ENCODE results near the gene USP22.

USP22 gene

DNA sequence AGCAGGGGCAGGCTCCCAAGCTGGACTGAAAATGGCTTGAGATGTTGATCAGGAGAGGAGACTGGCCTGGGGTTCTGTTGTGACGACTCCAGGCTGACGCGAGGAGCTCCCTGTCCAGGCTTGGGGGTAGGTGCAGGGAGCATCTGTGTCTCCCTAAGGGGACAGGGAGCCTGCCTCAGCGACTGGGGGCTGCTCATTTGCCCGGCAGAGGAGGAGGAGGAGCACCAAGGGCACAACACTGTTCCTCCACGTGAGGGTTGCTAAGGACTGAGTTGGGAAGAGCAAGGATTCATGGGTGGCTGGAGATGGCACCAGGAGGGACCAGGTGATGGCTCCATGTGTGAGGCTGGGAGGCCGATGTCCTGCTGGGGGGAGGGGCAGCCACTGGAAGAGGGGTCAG lies 53.3 kb downstream of the USP22 start:
- no peaks in the 10 kb centered on the region for H3K36me3 ChIP-seq (ENCODE audit: control insufficient read depth, insufficient read depth, low read length)

DNA sequence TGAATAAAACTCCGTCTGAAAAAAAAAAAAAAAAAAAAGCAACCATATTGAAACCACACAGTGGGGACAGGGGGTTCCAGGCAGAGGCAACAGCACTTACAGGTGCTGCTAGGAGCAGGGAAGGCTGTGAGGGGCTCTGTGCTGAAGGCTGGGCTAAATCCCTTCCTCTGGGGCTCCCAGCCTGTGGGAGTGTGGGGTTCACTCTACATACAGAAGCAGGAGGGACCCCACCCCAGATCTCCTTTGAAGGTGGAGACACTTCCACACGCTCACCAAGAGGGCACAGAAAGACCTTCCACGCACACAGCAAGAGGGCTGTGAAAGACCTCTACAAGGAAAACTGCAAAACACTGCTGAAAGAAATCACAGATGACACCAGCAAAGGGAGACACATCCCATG lies 53.9 kb downstream of the USP22 start:
- WGBS, 2 experiments: 97% methylated on average over 3 of the region's 3 CpGs
- no peak overlapping the region for H3K27ac ChIP-seq (ENCODE audit: insufficient read depth, low read depth, low read length, poor library complexity, severe bottlenecking)

More for the DNA sequence above, 53.3 kb downstream of the USP22 start:
- H3K27ac ChIP-seq (ENCODE audit: insufficient read depth, low read depth, low read length, poor library complexity, severe bottlenecking): no peak overlapping the region
- peaks cover 2% of the 10 kb centered on the region for H3K9me3 ChIP-seq (ENCODE audit: control insufficient read depth, low read length)
- H3K4me1 ChIP-seq (ENCODE audit: control insufficient read depth, insufficient read depth, low read length): peaks cover 13% of the 10 kb centered on the region
- 89 to 90% methylated on average over 7 of the region's 7 CpGs for WGBS, 2 experiments
- H3K4me3 ChIP-seq (ENCODE audit: insufficient read depth, low read depth, low read length): no peak overlapping the region
- no peaks in the 10 kb centered on the region for H3K27me3 ChIP-seq (ENCODE audit: control insufficient read depth, insufficient read depth, low read length, poor library complexity, severe bottlenecking)

DNA sequence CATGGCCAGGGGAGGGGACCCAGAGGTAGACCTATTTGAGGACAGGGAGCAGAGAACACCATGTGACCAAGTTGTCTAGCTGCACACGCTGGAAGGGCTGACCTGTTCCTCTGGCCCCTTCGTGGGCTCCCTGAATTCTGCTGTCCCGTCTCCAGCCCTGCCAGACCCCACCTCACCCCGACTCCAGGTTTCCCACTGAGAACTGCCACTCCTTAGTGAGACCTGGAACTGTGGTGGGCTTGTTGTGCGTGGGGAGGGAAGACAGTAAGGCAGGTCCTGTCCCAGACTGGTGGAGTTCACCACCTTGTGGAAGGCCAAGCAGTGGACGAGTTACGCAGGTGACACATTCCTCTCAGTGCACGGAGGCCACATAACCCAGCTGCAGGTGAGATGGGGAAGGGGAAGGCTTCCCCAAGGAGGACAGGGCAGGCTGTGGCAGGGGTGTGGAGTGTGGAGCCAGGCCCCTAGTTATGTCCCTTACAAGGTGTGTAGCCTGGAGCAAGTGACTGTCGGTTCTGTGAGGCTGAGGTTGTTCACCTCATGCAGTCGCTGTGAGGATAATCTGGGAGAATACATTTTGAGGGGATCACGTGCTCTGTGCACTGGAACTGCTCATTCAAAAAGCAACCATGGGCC lies 54.7 kb downstream of the USP22 start:
- Histone ChIP-seq H3K36me3 (ENCODE audit: control insufficient read depth, insufficient read depth, low read length) (no peaks in the 10 kb centered on the region), H3K4me3 (ENCODE audit: insufficient read depth, low read depth, low read length) (no peak overlapping the region), H3K9me3 (ENCODE audit: control insufficient read depth, low read length) (no peaks in the 10 kb centered on the region), H3K27ac (ENCODE audit: insufficient read depth, low read depth, low read length, poor library complexity, severe bottlenecking) (no peak overlapping the region), H3K27me3 (ENCODE audit: control insufficient read depth, insufficient read depth, low read length, poor library complexity, severe bottlenecking) (no peaks in the 10 kb centered on the region), H3K4me1 (ENCODE audit: control insufficient read depth, insufficient read depth, low read length) (peaks cover 7% of the 10 kb centered on the region)
- 93% methylated on average over 11 of the region's 11 CpGs for WGBS, 2 experiments

More for the DNA sequence above, 53.9 kb downstream of the USP22 start:
- Histone ChIP-seq H3K9me3 (ENCODE audit: control insufficient read depth, low read length) (peaks cover 2% of the 10 kb centered on the region), H3K4me1 (ENCODE audit: control insufficient read depth, insufficient read depth, low read length) (peaks cover 13% of the 10 kb centered on the region), H3K4me3 (ENCODE audit: insufficient read depth, low read depth, low read length) (no peak overlapping the region), H3K27me3 (ENCODE audit: control insufficient read depth, insufficient read depth, low read length, poor library complexity, severe bottlenecking) (no peaks in the 10 kb centered on the region), H3K36me3 (ENCODE audit: control insufficient read depth, insufficient read depth, low read length) (no peaks in the 10 kb centered on the region)

DNA sequence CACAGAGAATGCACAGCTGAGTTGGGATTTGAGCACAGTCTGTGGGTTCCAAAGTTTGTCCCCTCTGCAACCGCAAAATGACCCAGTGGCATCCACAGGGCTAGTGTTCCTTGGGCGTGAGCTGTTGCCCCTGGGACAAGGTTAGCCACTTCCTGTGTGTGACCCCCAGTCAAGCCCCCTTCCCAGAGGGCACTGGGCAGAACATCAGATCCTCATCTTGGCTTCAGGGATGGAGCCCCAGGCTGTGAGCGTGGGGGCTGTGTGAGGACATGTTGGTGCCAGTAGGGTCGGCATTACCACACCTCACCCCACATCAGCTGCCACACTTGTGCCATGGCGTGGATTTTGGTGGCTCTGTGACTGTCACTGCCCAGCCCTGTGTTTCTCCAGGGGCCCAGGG lies 55.3 kb downstream of the USP22 start:
- WGBS, 2 experiments: 92 to 93% methylated on average over 5 of the region's 5 CpGs

DNA sequence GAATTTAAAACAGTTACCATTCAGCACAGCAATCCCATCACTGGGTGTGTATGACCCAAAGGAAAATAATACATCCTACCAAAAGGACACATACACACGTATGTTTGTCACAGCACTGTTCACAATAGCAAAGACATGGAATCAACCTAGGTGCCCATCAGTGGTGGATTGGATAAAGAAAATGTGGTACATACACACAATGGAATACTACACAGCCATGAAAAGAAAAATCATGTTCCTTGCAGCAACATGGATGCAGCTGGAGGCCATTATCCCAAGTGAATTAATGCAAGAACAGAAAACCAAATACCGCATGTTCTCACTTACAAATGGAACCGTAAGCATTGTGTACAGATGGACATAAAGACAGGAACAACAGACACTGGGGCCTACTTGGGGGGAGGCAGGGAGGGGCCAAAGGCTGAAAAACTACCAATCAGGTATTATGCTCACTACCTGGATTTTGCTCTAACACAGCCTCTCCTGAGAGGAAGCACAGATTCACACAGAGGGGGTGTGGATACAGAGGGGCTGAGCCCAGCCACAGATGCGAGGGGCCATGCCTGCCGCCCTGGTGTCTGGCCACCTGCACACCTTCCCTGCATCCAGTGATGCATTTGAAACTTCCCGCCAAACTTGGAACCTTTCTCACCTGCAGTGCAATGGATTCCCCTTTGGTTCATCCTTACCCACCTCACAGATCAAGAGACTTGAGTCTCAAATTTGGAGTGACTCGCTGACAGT lies 55.9 kb downstream of the USP22 start:
- Histone ChIP-seq H3K36me3 (ENCODE audit: control insufficient read depth, insufficient read depth, low read length) (no peaks in the 10 kb centered on the region), H3K27ac (ENCODE audit: insufficient read depth, low read depth, low read length, poor library complexity, severe bottlenecking) (no peak overlapping the region), H3K27me3 (ENCODE audit: control insufficient read depth, insufficient read depth, low read length, poor library complexity, severe bottlenecking) (no peaks in the 10 kb centered on the region), H3K9me3 (ENCODE audit: control insufficient read depth, low read length) (no peaks in the 10 kb centered on the region), H3K4me1 (ENCODE audit: control insufficient read depth, insufficient read depth, low read length) (no peaks in the 10 kb centered on the region), H3K4me3 (ENCODE audit: insufficient read depth, low read depth, low read length) (no peak overlapping the region)
- 95 to 97% methylated on average over 7 of the region's 7 CpGs for WGBS, 2 experiments

More for the DNA sequence above, 55.3 kb downstream of the USP22 start:
- Histone ChIP-seq H3K4me1 (ENCODE audit: control insufficient read depth, insufficient read depth, low read length) (peaks cover 2% of the 10 kb centered on the region), H3K27ac (ENCODE audit: insufficient read depth, low read depth, low read length, poor library complexity, severe bottlenecking) (no peak overlapping the region), H3K36me3 (ENCODE audit: control insufficient read depth, insufficient read depth, low read length) (no peaks in the 10 kb centered on the region), H3K9me3 (ENCODE audit: control insufficient read depth, low read length) (no peaks in the 10 kb centered on the region), H3K27me3 (ENCODE audit: control insufficient read depth, insufficient read depth, low read length, poor library complexity, severe bottlenecking) (no peaks in the 10 kb centered on the region), H3K4me3 (ENCODE audit: insufficient read depth, low read depth, low read length) (no peak overlapping the region)

DNA sequence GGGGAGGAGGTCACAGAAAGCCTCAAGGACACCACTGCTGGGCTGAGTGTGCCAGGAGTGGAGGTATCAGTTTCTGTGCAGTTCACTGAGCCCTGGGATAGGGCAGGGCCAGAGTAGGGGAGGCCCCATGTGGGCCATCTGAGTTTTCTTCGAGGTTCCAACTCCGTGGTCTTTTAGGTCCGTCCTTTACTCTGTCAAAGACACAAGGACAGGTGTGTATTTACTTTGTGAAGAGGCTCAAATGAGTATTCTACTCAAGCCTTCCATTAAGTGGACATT lies 59.5 kb downstream of the USP22 start:
- 89 to 95% methylated on average over 3 of the region's 3 CpGs for WGBS, 2 experiments
- Histone ChIP-seq H3K36me3 (ENCODE audit: control insufficient read depth, insufficient read depth, low read length) (no peaks in the 10 kb centered on the region), H3K9me3 (ENCODE audit: control insufficient read depth, low read length) (no peaks in the 10 kb centered on the region), H3K27me3 (ENCODE audit: control insufficient read depth, insufficient read depth, low read length, poor library complexity, severe bottlenecking) (no peaks in the 10 kb centered on the region), H3K27ac (ENCODE audit: insufficient read depth, low read depth, low read length, poor library complexity, severe bottlenecking) (no peak overlapping the region), H3K4me3 (ENCODE audit: insufficient read depth, low read depth, low read length) (no peak overlapping the region), H3K4me1 (ENCODE audit: control insufficient read depth, insufficient read depth, low read length) (no peaks in the 10 kb centered on the region)

DNA sequence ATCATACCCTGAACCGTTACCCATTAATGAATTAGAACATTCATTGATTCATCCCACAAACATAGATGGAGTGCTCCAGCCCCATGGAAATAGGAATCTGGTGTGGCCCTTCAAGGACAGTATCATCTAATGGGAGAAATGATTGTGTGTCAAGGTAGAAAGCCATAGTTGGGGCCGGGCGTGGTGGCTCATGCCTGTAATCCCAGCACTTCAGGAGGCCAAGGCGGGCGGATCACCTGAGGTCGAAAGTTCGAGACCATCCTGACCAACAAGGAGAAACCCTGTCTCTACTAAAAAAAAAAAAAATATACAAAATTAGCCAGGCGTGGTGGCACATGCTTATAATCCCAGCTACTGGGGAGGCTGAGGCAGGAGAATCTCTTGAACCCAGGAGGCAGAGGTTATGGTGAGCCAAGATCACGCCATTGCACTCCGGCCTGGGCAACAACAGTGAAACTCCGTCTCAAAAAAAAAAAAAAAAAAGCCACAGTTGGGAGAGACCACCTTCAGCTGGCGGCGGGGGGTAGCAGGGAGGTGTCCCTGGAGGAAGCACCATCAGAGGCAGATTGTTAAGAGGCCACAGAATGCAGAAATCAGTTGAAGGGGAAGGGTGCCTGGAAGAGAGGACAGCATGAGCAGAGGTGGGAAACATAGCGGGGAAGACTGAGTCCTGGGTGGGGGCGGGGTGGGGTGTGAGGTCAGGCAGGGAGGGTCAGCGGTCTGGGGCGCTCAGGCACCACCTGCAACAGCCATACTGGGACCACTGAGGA lies 60.0 kb downstream of the USP22 start:
- no peak overlapping the region for H3K4me3 ChIP-seq (ENCODE audit: insufficient read depth, low read depth, low read length)
- H3K9me3 ChIP-seq (ENCODE audit: control insufficient read depth, low read length): no peaks in the 10 kb centered on the region
- H3K4me1 ChIP-seq (ENCODE audit: control insufficient read depth, insufficient read depth, low read length): no peaks in the 10 kb centered on the region
- no peak overlapping the region for H3K27ac ChIP-seq (ENCODE audit: insufficient read depth, low read depth, low read length, poor library complexity, severe bottlenecking)
- H3K36me3 ChIP-seq (ENCODE audit: control insufficient read depth, insufficient read depth, low read length): no peaks in the 10 kb centered on the region
- WGBS, 2 experiments: 90 to 93% methylated on average over 17 of the region's 17 CpGs
- H3K27me3 ChIP-seq (ENCODE audit: control insufficient read depth, insufficient read depth, low read length, poor library complexity, severe bottlenecking): no peaks in the 10 kb centered on the region

DNA sequence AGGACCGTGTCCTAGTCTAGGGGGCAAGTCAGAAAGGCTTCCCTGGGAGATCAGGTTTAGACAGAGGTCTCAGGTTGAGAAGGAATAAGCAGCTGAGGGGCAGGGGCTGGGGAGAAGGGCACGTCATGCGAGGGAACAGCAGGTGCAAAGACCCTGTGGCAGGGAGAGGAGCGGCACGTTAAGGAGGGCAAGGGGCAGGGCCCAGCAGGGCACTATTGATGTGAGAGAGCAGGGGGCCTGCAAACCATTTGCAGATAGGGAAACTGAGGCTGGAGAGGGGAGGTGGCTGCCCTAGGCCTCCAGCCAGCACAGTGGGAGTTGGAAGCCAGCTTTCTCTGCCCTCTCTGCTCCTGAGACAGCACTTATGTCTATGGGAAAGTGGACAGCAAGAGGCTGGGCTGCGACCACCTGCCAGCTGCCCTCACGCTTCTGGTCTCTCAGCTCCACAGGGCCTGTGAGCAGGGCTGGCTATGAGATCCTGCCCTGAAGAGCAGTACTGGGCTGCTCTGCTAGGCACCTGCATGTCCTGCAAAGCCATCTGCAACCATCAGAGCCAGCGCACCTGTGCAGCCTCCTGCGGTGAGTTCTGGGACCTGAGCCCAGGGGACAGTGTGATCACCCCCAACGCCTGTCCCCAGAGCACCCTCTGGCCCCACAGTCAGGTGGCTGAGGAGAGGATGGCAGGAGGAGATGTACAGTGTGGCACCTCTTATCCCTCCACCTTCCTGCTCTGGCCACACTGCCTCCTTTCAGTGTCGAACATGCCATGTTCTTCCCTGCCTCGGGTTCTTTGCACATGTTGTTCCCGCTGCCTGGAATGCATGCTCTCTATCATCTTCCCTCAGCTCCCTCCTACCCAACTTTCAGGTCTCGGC lies 61.5 kb downstream of the USP22 start:
- WGBS, 2 experiments: 90 to 91% methylated on average over 14 of the region's 14 CpGs
- no peaks in the 10 kb centered on the region for H3K27me3 ChIP-seq (ENCODE audit: control insufficient read depth, insufficient read depth, low read length, poor library complexity, severe bottlenecking)
- H3K27ac ChIP-seq (ENCODE audit: insufficient read depth, low read depth, low read length, poor library complexity, severe bottlenecking): no peak overlapping the region
- H3K36me3 ChIP-seq (ENCODE audit: control insufficient read depth, insufficient read depth, low read length): no peaks in the 10 kb centered on the region
- no peak overlapping the region for H3K4me3 ChIP-seq (ENCODE audit: insufficient read depth, low read depth, low read length)
- H3K4me1 ChIP-seq (ENCODE audit: control insufficient read depth, insufficient read depth, low read length): no peaks in the 10 kb centered on the region
- H3K9me3 ChIP-seq (ENCODE audit: control insufficient read depth, low read length): no peaks in the 10 kb centered on the region

DNA sequence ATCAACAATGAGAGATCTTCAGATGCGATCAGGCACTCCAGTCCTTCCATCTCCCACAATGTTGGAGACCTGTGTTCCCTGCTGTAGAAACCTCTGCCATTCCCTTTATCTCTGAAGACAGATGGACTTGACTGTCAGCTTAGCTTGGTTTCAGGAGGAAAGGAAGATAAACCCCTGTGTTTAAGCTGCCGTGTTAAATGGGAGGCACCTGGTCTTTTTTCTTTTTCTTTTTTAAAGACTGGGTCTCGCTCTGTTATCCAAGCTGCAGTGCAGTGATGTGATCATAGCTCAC lies 63.1 kb downstream of the USP22 start:
- Histone ChIP-seq H3K4me1 (ENCODE audit: control insufficient read depth, insufficient read depth, low read length) (no peaks in the 10 kb centered on the region), H3K4me3 (ENCODE audit: insufficient read depth, low read depth, low read length) (no peak overlapping the region), H3K9me3 (ENCODE audit: control insufficient read depth, low read length) (no peaks in the 10 kb centered on the region), H3K27ac (ENCODE audit: insufficient read depth, low read depth, low read length, poor library complexity, severe bottlenecking) (no peak overlapping the region), H3K27me3 (ENCODE audit: control insufficient read depth, insufficient read depth, low read length, poor library complexity, severe bottlenecking) (no peaks in the 10 kb centered on the region), H3K36me3 (ENCODE audit: control insufficient read depth, insufficient read depth, low read length) (no peaks in the 10 kb centered on the region)
- WGBS, 2 experiments: 89 to 93% methylated on average over 3 of the region's 3 CpGs
